GM21737 (cell line): ENCODE results near the gene MAG.

ENCODE experiments used
- ATAC-seq: cut with Tn5 transposase; IDR thresholded peaks from one replicate; pipeline ENCODE4 v1.9.1; 2021; ENCODE audit warnings: mild to moderate bottlenecking, moderate library complexity; ENCODE audit not compliant: unreplicated experiment

MAG gene

GRCh38 chr19:35291916-35292315 lies at the start of gene MAG:
Gene MAG, plus strand, starts transcription at chr19:35292161. Its CDS starts 3,248 bp downstream, at chr19:35295409.
- ATAC-seq: no peak

GRCh38 chr19:35246466-35247092 lies 45.4 kb upstream of the MAG start:
- ATAC-seq: no peak

GRCh38 chr19:35247526-35248309 lies 44.2 kb upstream of the MAG start:
- ATAC-seq: peak; percentile 44

- peak; percentile 76 for ATAC-seq
Observed at GRCh38 chr19:35248310-35249145, 43.4 kb upstream of the MAG start, which contains the start of gene LSR. Gene LSR, plus strand, starts transcription at chr19:35249002. Its CDS starts 21 bp downstream, at chr19:35249023.

- no peak for ATAC-seq
Observed at GRCh38 chr19:35249146-35249847, 42.7 kb upstream of the MAG start.

GRCh38 chr19:35249848-35250711 lies 41.9 kb upstream of the MAG start:
- no peak for ATAC-seq

- no peak for ATAC-seq
Observed at GRCh38 chr19:35251456-35251855, 40.5 kb upstream of the MAG start.

- ATAC-seq: no peak
Observed at GRCh38 chr19:35253316-35254286, 38.4 kb upstream of the MAG start.

- no peak for ATAC-seq
Observed at GRCh38 chr19:35254341-35255297, 37.3 kb upstream of the MAG start.

GRCh38 chr19:35256566-35256965 lies 35.4 kb upstream of the MAG start:
- ATAC-seq: no peak

GRCh38 chr19:35257113-35257461 lies 34.9 kb upstream of the MAG start:
- ATAC-seq: no peak

- ATAC-seq: no peak
Observed at GRCh38 chr19:35260694-35261304, 31.2 kb upstream of the MAG start.

GRCh38 chr19:35261356-35262100 lies 30.4 kb upstream of the MAG start:
- no peak for ATAC-seq

- no peak for ATAC-seq
Observed at GRCh38 chr19:35262101-35262761, 29.7 kb upstream of the MAG start.

GRCh38 chr19:35264268-35265125 lies 27.5 kb upstream of the MAG start:
- ATAC-seq: no peak
